HFFc6 (cell line): ENCODE results near the gene RBMS1. TPM values are rescaled to one million over a fixed set of nuclear protein-coding genes. Genes with fewer than 3 reads are reported as not detected.
"Not testable (repeated sequence)": the region's sequence is repeated elsewhere in the genome, so short reads cannot be mapped to it uniquely, and the experiment has no call there.

Source experiments
- DNase-seq: peaks from one replicate; pipeline ENCODE4 v3.0.0-alpha.2; 2018
- H3K27ac Mint-ChIP-seq: 2 replicates; pipeline ENCODE4 v1.8.0; 2020; ENCODE audit warnings: mild to moderate bottlenecking, mixed read lengths
- H3K27me3 Mint-ChIP-seq: 2 replicates; pipeline ENCODE4 v1.8.0; 2021; ENCODE audit warnings: mild to moderate bottlenecking, moderate library complexity, mixed read lengths; ENCODE audit not compliant: insufficient read depth
- H3K36me3 Mint-ChIP-seq: 2 replicates; pipeline ENCODE4 v1.8.0; 2021; ENCODE audit warnings: low read depth, mixed read lengths
- H3K4me1 Mint-ChIP-seq: 2 replicates; pipeline ENCODE4 v1.8.0; 2020; ENCODE audit warnings: low read depth, mixed read lengths
- H3K4me3 Mint-ChIP-seq: 2 replicates; pipeline ENCODE4 v1.8.0; 2020; ENCODE audit warnings: mild to moderate bottlenecking, moderate library complexity, mixed read lengths
- H3K9me3 Mint-ChIP-seq: 2 replicates; pipeline ENCODE4 v1.8.0; 2020; ENCODE audit warnings: mild to moderate bottlenecking, mixed read lengths
- CTCF ChIP-seq: fragments of 200-600 bp; sonication (generic); IDR thresholded peaks from 2 replicates; pipeline ENCODE4 v1.5.0; 2021; ENCODE audit warnings: antibody characterized with exemption, mild to moderate bottlenecking
- total RNA-seq, 6 experiments: library from RNA; stranded (reverse); fragmentation: NEBNext Ultra II Directional; extraction: Animal tissue kit (Norgen Biotek cat#: 25700); gene quantifications; 2 replicates in 1 of 6; 3 replicates in 5 of 6; pipeline ENCODE4 v1.2.3, GENCODE V29; 2021

RBMS1 gene
- total RNA-seq, 6 experiments from 2014 or later = 88.7 to 111 (median 96.1) TPM

- Mint-ChIP-seq H3K27me3 (no peaks in the 10 kb centered on the region), H3K36me3 (peaks cover 8% of the 10 kb centered on the region), H3K4me3 (no peak overlapping the region), H3K9me3 (no peaks in the 10 kb centered on the region), H3K4me1 (peaks cover 30% of the 10 kb centered on the region), H3K27ac (no peak overlapping the region; the same call in 1 of the 2 replicates)
- no peak for TF ChIP-seq CTCF
- DNase-seq = no peak
These were observed 34.7 kb downstream of the RBMS1 start for GRCh38 chr2:160458718-160459453.

- peaks cover 24% of the 10 kb centered on the region for H3K4me1 Mint-ChIP-seq
- no peak overlapping the region for H3K4me3 Mint-ChIP-seq
- H3K36me3 Mint-ChIP-seq = peaks cover 8% of the 10 kb centered on the region
- DNase-seq = no peak
- H3K27ac Mint-ChIP-seq = no peak overlapping the region
- H3K27me3 Mint-ChIP-seq = no peaks in the 10 kb centered on the region
- H3K9me3 Mint-ChIP-seq = no peaks in the 10 kb centered on the region
- TF ChIP-seq CTCF = no peak
These were observed 36.0 kb downstream of the RBMS1 start for GRCh38 chr2:160457588-160457987.

- H3K27me3 Mint-ChIP-seq = no peaks in the 10 kb centered on the region
- DNase-seq = no peak
- H3K4me3 Mint-ChIP-seq = no peak overlapping the region
- no peak overlapping the region for H3K27ac Mint-ChIP-seq
- peaks cover 8% of the 10 kb centered on the region; the same call in 1 of the 2 replicates for H3K36me3 Mint-ChIP-seq
- no peak for TF ChIP-seq CTCF
- H3K9me3 Mint-ChIP-seq = no peaks in the 10 kb centered on the region
- peaks cover 19% of the 10 kb centered on the region for H3K4me1 Mint-ChIP-seq
These were observed 39.4 kb downstream of the RBMS1 start for GRCh38 chr2:160454070-160454797.

GRCh38 chr2:160453111-160453820 lies 40.3 kb downstream of the RBMS1 start:
- H3K4me1 Mint-ChIP-seq = peaks cover 14% of the 10 kb centered on the region
- no peaks in the 10 kb centered on the region for H3K9me3 Mint-ChIP-seq
- H3K36me3 Mint-ChIP-seq = peaks cover 8% of the 10 kb centered on the region; the same call in 1 of the 2 replicates
- H3K27me3 Mint-ChIP-seq = no peaks in the 10 kb centered on the region
- H3K27ac Mint-ChIP-seq = no peak overlapping the region
- no peak for DNase-seq
- H3K4me3 Mint-ChIP-seq = no peak overlapping the region
- no peak for TF ChIP-seq CTCF

- no peak for TF ChIP-seq CTCF
- H3K4me1 Mint-ChIP-seq = peaks cover 7% of the 10 kb centered on the region; the same call in 1 of the 2 replicates
- DNase-seq = no peak
- no peak overlapping the region for H3K4me3 Mint-ChIP-seq
- no peaks in the 10 kb centered on the region for H3K27me3 Mint-ChIP-seq
- H3K9me3 Mint-ChIP-seq = no peaks in the 10 kb centered on the region
- H3K36me3 Mint-ChIP-seq = peaks cover 19% of the 10 kb centered on the region
- H3K27ac Mint-ChIP-seq = no peak overlapping the region
These were observed 43.1 kb downstream of the RBMS1 start for GRCh38 chr2:160450486-160450885.

GRCh38 chr2:160448821-160449220 lies 44.8 kb downstream of the RBMS1 start:
- H3K36me3 Mint-ChIP-seq = peaks cover 21% of the 10 kb centered on the region
- DNase-seq, H3K4me3 Mint-ChIP-seq, H3K4me1 Mint-ChIP-seq, H3K9me3 Mint-ChIP-seq, H3K27me3 Mint-ChIP-seq, H3K27ac Mint-ChIP-seq: not testable (repeated sequence)
